ENCODE measurements around the gene LRRC3. TPM values are rescaled to one million over a fixed set of nuclear protein-coding genes. Genes with fewer than 3 reads are reported as not detected.

Gene LRRC3
- total RNA-seq, 2 experiments from 2014 or later = not detected

DNA sequence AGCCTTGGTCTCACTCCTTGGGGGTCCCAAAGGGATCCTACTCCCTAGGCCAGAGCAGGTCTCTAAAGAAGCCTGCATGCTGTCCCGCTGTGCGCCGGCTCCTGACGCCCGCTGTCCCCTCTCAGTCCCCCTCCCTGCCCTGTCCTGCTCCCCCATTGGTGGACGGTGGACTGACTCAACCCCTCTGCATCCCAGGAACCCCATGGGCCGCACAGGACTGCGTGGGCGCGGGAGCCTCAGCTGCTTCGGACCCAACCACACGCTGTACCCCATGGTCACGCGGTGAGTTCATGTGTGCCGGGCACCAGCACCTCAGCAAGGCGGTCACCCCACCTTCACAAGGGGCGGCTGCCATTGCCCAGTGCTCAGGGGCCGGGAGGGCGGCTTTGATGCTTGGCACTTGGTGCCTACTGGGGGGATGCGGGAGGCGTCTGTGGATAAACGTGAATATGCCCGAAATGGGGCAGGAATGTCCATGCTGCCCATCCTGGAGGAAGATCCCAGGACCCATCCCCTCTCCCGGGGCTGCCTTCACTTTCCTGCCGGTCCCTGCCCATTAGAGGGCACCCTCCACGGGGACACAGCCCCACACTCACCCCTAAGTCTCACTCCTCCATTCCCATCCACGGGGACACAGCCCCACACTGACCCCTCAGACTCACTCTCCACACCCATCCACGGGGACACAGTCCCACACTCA is 20.2 kb upstream of the LRRC3 start:
- H3K27ac ChIP-seq (ENCODE audit: low read depth, low read length, poor library complexity, severe bottlenecking) = no peak overlapping the region
- no peaks in the 10 kb centered on the region for H4K20me1 ChIP-seq (ENCODE audit: insufficient read depth, low read length)
- peaks cover 1% of the 10 kb centered on the region; the same call in 1 of the 2 replicates for H3K9me3 ChIP-seq (ENCODE audit: low read length)
- no peaks in the 10 kb centered on the region for H3K4me1 ChIP-seq (ENCODE audit: insufficient read depth, low read length, poor library complexity, severe bottlenecking)
- TF ChIP-seq EZH2phosphoT487 (IDR thresholded peaks at IDR 0.05; ENCODE audit: borderline replicate concordance, low read depth, low read length) = no peak
- TF ChIP-seq CTCF (conservative IDR thresholded peaks at IDR 0.05; ENCODE audit: low read length) = no peak
- ChIA-PET POLR2A (no interaction called here), CTCF (ENCODE audit: unreplicated experiment) (no interaction called here)
- H3K36me3 ChIP-seq (ENCODE audit: insufficient read depth, low read length) = no peaks in the 10 kb centered on the region
- no peak overlapping the region for H2AFZ ChIP-seq (ENCODE audit: low read length)
- intact Hi-C loops (cut with micrococcal nuclease; ENCODE audit: unreplicated experiment) = no loop called here
- DNase-seq (ENCODE audit: low spot score) = no peak
- H3K4me3 ChIP-seq (ENCODE audit: low read depth, low read length, poor library complexity, severe bottlenecking) = no peak overlapping the region
- no peaks in the 10 kb centered on the region for H3K9me2 ChIP-seq (ENCODE audit: insufficient read depth, low read length)
- BruUV-seq (replicated peaks) = no TSS peak
- H3K4me2 ChIP-seq (ENCODE audit: low read length) = no peak overlapping the region
- no peaks in the 10 kb centered on the region for H3K79me2 ChIP-seq (ENCODE audit: insufficient read depth, low read depth, low read length)

DNA sequence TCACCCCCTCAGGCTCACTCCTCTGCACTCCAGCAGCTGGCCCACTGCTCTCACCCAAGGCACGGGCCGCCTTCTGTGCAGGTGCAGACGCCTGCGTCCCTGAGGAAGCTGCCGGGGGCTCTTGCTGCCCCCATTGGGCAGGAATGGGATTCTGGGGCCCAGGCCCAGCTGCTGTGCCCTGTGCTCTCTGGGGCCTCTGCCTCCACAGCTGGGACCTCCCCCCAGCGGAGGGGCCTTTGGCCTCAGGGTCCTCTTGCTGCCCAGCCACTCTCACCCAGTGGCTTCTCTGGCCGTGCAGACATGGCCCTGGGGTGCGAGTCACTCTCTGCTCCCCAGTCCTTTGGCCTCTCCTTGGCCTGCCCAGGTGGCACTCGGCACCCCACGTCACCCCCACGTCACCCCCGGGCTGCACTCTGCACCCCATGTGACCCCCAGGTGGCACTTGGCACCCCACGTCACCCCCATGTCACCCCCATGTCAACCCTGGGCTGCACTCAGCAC is 19.1 kb upstream of the LRRC3 start:
- no TSS peak for BruUV-seq (replicated peaks)

More for the DNA sequence above, 19.1 kb upstream of the LRRC3 start:
- H4K20me1 ChIP-seq (ENCODE audit: insufficient read depth, low read length) = no peaks in the 10 kb centered on the region
- no peak for DNase-seq (ENCODE audit: low spot score)
- H2AFZ ChIP-seq (ENCODE audit: low read length) = no peak overlapping the region
- H3K9me3 ChIP-seq (ENCODE audit: low read length) = no peaks in the 10 kb centered on the region
- H3K4me1 ChIP-seq (ENCODE audit: insufficient read depth, low read length, poor library complexity, severe bottlenecking) = no peaks in the 10 kb centered on the region
- no peak overlapping the region for H3K27ac ChIP-seq (ENCODE audit: low read depth, low read length, poor library complexity, severe bottlenecking)
- ChIA-PET POLR2A (no interaction called here), CTCF (ENCODE audit: unreplicated experiment) (no interaction called here)
- intact Hi-C loops (cut with micrococcal nuclease; ENCODE audit: unreplicated experiment) = no loop called here
- H3K36me3 ChIP-seq (ENCODE audit: insufficient read depth, low read length) = no peaks in the 10 kb centered on the region
- H3K9me2 ChIP-seq (ENCODE audit: insufficient read depth, low read length) = no peaks in the 10 kb centered on the region
- H3K79me2 ChIP-seq (ENCODE audit: insufficient read depth, low read depth, low read length) = no peaks in the 10 kb centered on the region
- H3K4me2 ChIP-seq (ENCODE audit: low read length) = no peak overlapping the region
- no peak overlapping the region for H3K4me3 ChIP-seq (ENCODE audit: low read depth, low read length, poor library complexity, severe bottlenecking)
- no peak for TF ChIP-seq EZH2phosphoT487 (IDR thresholded peaks at IDR 0.05; ENCODE audit: borderline replicate concordance, low read depth, low read length)
- TF ChIP-seq CTCF (conservative IDR thresholded peaks at IDR 0.05; ENCODE audit: low read length) = no peak
